ENCODE results near the gene TMEM134. TPM values are rescaled to one million over a fixed set of nuclear protein-coding genes. Genes with fewer than 3 reads are reported as not detected.

The TMEM134 gene
- total and polyA plus RNA-seq, 10 of the 15 experiments (the other 5 are each of a cell fraction or from before 2014, with no cell fraction given), result 1.6 to 93.8 (median 27.8) TPM

- ATAC-seq (no peak), DNase-seq (ENCODE audit: low read depth, low spot score) (no peak), FAIRE-seq (no peak)
- TF ChIP-seq POLR2A (IDR thresholded peaks at IDR 0.05; ENCODE audit: low read depth, low read length), result 0 out of 2 replicates have a peak, but pooled peaks have one; percentile 3
- no peak for TF ChIP-seq MXI1 (IDR thresholded peaks at IDR 0.05; ENCODE audit: low read depth, low read length)
- TF ChIP-seq ATF7 (IDR thresholded peaks at IDR 0.05; ENCODE audit: low read depth), result no peak
- no peak for TF ChIP-seq JUND (IDR thresholded peaks at IDR 0.05; ENCODE audit: low read depth, low read length)
- Histone ChIP-seq H3K27me3 (replicated peaks in 1 of 2; ENCODE audit: control insufficient read depth in 2 of 2, insufficient read depth in 2 of 2, low read length in 1 of 2) (no peaks in the 10 kb centered on the region), H3K36me3 (ENCODE audit: control insufficient read depth in 2 of 2, insufficient read depth in 2 of 2, low read length in 1 of 2) (peaks cover 4 to 30% of the 10 kb centered on the region in 2 experiments; a peak in 3 of 4 replicates), H3K4me2 (ENCODE audit: control insufficient read depth, insufficient read depth) (no peak overlapping the region), H3K9me3 (replicated peaks; ENCODE audit: control insufficient read depth, insufficient read depth, low read length) (no peaks in the 10 kb centered on the region), H3K4me3 (no peak overlapping the region), H3K9ac (ENCODE audit: control insufficient read depth, insufficient read depth, low read length) (no peak overlapping the region), H2AFZ (ENCODE audit: control insufficient read depth, low read depth, low read length) (no peak overlapping the region), H3K79me2 (ENCODE audit: control insufficient read depth, insufficient read depth, low read length) (no peaks in the 10 kb centered on the region), H3K27ac (ENCODE audit: control insufficient read depth, insufficient read depth) (no peak overlapping the region), H3K4me1 (ENCODE audit: control insufficient read depth, insufficient read depth, low read length) (no peaks in the 10 kb centered on the region), H4K20me1 (ENCODE audit: control insufficient read depth, insufficient read depth) (no peaks in the 10 kb centered on the region; the same call in 1 of the 2 replicates)
- intact Hi-C loops (cut with micrococcal nuclease; ENCODE audit: unreplicated experiment), result no loop called here
- ChIA-PET POLR2A (no interaction called here), RAD21 (ENCODE audit: unreplicated experiment) (no interaction called here), SMC1A (ENCODE audit: uncharacterized antibody, unreplicated experiment) (no interaction called here), CTCF (no interaction called here)
- in situ Hi-C loops (cut with MboI), result no loop called here
- 97% methylated on average over 53 of the region's 65 CpGs for WGBS (ENCODE audit: insufficient coverage, insufficient replicate concordance, low lambda C conversion rate, missing lambda C conversion rate)
- BruUV-seq (replicated peaks), result TSS peak; percentile 43
Observed at GRCh38 chr11:67493548-67494370, 24.7 kb upstream of the TMEM134 start.

GRCh38 chr11:67492801-67493547 lies 23.9 kb upstream of the TMEM134 start:
- ChIA-PET POLR2A (no interaction called here), RAD21 (ENCODE audit: unreplicated experiment) (interaction anchor here (0.8 kb wide), 1 partner anchor 92 kb away, joined by 4 read pairs; no protein-coding TSS in a partner anchor), SMC1A (ENCODE audit: uncharacterized antibody, unreplicated experiment) (no interaction called here), CTCF (interaction anchor here (1.2 kb wide), 1 partner anchor 13 kb away, joined by 5 read pairs; the partner anchor contains the start of gene PITPNM1)
- H4K20me1 ChIP-seq (ENCODE audit: control insufficient read depth, insufficient read depth), result no peaks in the 10 kb centered on the region; the same call in 1 of the 2 replicates
- 82% methylated on average over 37 of the region's 46 CpGs for WGBS (ENCODE audit: insufficient coverage, insufficient replicate concordance, low lambda C conversion rate, missing lambda C conversion rate)
- ATAC-seq (no peak), FAIRE-seq (no peak), DNase-seq (ENCODE audit: low read depth, low spot score) (no peak)
- intact Hi-C loops (cut with micrococcal nuclease; ENCODE audit: unreplicated experiment) (no loop called here), in situ Hi-C loops (cut with MboI) (no loop called here)
- H3K4me2 ChIP-seq (ENCODE audit: control insufficient read depth, insufficient read depth), result no peak overlapping the region
- peaks cover 2% of the 10 kb centered on the region for H3K4me1 ChIP-seq (ENCODE audit: control insufficient read depth, insufficient read depth, low read length)
- H2AFZ ChIP-seq (ENCODE audit: control insufficient read depth, low read depth, low read length), result no peak overlapping the region
- no peaks in the 10 kb centered on the region for H3K27me3 ChIP-seq (replicated peaks in 1 of 2; ENCODE audit: control insufficient read depth in 2 of 2, insufficient read depth in 2 of 2, low read length in 1 of 2)
- H3K79me2 ChIP-seq (ENCODE audit: control insufficient read depth, insufficient read depth, low read length), result peaks cover 1% of the 10 kb centered on the region
- no peak overlapping the region for H3K4me3 ChIP-seq
- H3K9me3 ChIP-seq (replicated peaks; ENCODE audit: control insufficient read depth, insufficient read depth, low read length), result no peaks in the 10 kb centered on the region
- no TSS peak for BruUV-seq (replicated peaks)
- H3K9ac ChIP-seq (ENCODE audit: control insufficient read depth, insufficient read depth, low read length), result no peak overlapping the region
- H3K36me3 ChIP-seq (ENCODE audit: control insufficient read depth in 2 of 2, insufficient read depth in 2 of 2, low read length in 1 of 2), result peaks cover 4 to 30% of the 10 kb centered on the region in 2 experiments; a peak in 3 of 4 replicates
- H3K27ac ChIP-seq (ENCODE audit: control insufficient read depth, insufficient read depth), result no peak overlapping the region
- TF ChIP-seq PRDM15 (CRISPR knock-in tag; IDR thresholded peaks at IDR 0.05), result no peak
- no peak for TF ChIP-seq PAX8 (IDR thresholded peaks at IDR 0.05)
- TF ChIP-seq PBX3 (IDR thresholded peaks at IDR 0.05; ENCODE audit: insufficient replicate concordance, low read depth, low read length), result peak; percentile 10
- no peak for TF ChIP-seq NR2C2 (IDR thresholded peaks at IDR 0.05; ENCODE audit: borderline replicate concordance, control insufficient read depth, insufficient read length, low read depth)

All from GM12878 (cell line).